ENCODE results near the gene SPRR5.

- no peak for TF ChIP-seq EZH2 (IDR thresholded peaks at IDR 0.05; ENCODE audit: borderline replicate concordance, low read depth, low read length, severe bottlenecking)
- no peak for TF ChIP-seq CTCF (IDR thresholded peaks at IDR 0.05; ENCODE audit: borderline replicate concordance, extremely low read depth, low read length, poor library complexity, severe bottlenecking)
Observed at GRCh38 chr1:152906023-152906565, 40.9 kb upstream of the SPRR5 start.
